HG02885 (cell line): ENCODE measurements around the gene KIN.
"Not testable (repeated sequence)": the region's sequence is repeated elsewhere in the genome, so short reads cannot be mapped to it uniquely, and the experiment has no call there.

Experiments used
- ATAC-seq: cut with Tn5 transposase; IDR thresholded peaks from one replicate; pipeline ENCODE4 v1.9.1; 2021; ENCODE audit warnings: mild to moderate bottlenecking; ENCODE audit not compliant: unreplicated experiment, poor library complexity

Gene KIN

DNA sequence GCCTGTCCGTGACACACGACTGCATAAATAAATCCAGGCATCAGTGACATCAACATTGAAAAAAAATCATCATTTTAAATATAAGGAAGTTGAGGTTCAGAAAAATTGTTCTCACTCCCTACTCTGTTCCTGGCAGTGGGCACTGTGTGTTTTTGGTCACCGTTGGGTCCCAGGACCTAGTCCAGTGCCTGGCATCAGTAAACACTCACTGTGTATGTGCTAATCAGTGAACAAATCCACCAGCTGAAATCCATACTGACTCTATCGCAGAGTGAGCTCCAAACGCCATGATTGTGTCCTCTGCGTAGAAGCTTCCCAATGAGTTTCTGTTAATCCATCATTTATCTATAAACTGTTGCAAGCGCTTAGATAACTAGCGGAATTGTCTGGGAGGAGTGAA lies 43.5 kb downstream of the KIN start:
- ATAC-seq, result no peak

DNA sequence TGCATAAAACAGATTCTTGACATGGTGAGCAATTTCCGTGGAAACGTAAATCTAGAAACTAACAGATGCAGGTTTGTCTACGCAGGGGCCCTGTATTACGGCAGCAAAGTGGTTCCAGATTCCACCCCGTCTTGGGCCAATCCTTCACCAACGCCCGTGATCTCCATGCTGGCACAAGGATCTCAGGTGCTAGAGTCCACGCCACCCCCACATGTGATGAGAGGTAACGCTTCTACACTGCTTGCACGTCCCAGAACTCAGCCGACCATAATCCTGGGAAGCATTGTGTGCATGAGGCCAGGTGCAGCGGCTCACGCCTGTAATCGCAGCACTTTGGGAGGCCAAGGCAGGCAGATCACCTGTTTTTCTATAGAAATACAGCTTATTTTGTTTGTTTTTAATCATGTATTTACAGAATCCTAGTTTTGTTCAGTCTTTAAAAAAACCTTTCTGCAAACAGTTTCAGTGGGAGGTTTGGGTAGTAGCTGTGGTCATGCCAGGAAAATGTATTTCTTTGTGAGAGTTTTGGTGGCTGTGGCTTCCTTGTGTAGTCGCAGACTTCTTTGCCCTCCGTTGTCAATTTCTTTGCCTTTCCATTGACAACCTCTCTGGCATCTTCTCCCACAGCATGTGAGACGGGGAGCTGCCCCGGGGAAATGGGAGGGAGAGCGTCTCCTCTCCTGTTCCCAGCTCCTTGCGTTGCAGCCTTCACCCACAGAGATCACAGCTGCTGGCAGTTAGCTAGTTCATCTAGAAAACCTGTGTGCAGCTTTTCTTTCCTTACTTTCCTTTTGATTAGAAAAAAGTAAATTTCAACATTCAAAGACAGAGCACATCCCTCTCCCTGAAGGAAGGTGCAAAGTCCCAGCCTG lies 49.0 kb downstream of the KIN start:
- ATAC-seq, result no peak

- no peak for ATAC-seq
Observed at GRCh38 chr10:7734821-7735220, 53.0 kb downstream of the KIN start.

DNA sequence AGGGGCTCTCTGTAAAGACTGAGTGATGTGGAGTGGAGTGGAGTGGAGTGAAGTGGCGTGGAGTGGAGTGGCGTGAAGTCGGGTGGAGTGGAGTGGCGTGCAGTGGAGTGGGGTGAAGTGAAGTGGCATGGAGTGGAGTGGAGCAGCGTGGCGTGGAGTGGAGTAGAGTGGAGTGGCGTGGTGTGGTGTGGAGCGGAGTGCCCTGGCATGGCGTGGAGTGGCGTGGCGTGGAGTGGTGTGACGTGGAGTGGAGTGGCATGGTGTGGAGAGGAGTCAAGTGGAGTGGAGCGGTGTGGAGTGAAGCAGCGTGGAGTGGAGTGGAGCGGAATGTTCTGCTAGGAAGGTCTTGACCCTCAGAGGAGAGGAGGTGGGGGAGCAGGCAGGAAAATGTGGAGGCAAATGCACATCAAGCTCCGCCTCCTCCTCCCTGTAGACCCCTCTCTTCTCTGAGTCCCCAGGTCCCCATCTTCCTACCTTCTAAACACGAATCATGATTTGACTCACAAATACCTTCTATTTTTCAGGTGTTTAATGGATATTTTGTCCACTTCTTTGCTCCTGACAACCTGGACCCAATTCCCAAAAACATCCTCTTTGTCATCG lies 64.8 kb downstream of the KIN start:
- no peak for ATAC-seq

DNA sequence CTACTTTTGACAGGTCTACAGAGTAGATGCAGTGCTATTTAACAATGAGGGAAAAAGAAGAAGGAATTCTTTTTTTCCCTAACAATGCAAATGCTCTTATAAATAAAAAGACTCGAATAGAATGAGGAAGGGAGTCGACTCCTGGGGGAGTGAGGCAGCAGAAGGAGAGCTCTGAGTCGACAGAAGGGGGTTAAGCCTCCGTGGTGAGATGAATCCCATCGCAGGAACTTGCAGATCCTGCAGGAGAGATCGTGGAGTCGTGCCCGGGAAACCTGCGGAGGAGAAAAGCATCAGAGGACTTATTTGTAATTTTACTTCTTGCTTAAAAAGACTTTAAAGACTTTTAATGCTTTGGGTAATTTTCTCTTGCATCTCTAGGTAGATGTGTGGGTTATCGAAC lies 67.3 kb downstream of the KIN start:
- no peak for ATAC-seq

DNA sequence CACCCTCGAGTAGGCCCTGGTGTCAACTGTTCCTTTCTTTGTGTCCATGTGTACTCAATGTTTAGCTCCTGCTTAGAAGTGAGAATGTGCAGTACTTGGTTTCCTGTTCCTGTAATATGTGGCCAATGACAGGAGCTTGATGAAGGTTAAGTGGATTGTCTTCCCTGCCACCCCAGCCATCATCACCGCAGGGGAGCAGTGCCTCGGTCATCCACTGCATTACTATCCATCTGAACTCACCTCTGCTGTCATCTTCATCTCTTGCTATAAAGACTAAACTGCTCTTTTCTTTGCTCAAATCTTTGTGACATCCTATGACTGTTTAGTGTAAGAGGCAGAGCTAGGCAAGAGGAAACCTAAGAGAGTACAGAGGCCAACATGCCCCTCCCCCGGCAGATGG lies 69.1 kb downstream of the KIN start:
- no peak for ATAC-seq

GRCh38 chr10:7717767-7718166 lies 70.0 kb downstream of the KIN start:
- ATAC-seq, result no peak

DNA sequence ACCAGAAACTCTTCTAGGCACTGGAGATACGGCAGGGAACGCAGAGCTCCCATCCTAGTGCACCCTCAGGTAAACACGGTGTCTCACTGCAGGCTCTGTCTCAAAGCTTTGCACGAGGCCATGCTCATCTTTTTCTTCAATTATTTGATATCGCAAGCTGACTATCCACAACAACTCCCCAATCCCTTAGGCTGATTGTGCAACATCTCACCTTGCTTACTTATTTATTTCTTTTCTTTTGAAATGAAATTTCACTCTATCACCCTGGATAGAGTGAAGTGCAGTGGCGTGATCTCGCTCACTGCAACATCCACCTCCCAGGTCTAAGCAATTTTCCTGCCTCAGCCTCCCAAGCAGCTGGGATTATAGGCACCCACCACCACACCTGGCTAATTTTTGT lies 72.3 kb downstream of the KIN start:
- no peak for ATAC-seq

- ATAC-seq, result not testable (repeated sequence)
Observed at GRCh38 chr10:7711075-7711474, 76.7 kb downstream of the KIN start.

GRCh38 chr10:7710446-7710845 lies 77.3 kb downstream of the KIN start:
- no peak for ATAC-seq

- no peak for ATAC-seq
Observed at GRCh38 chr10:7708832-7709231, 79.0 kb downstream of the KIN start.

DNA sequence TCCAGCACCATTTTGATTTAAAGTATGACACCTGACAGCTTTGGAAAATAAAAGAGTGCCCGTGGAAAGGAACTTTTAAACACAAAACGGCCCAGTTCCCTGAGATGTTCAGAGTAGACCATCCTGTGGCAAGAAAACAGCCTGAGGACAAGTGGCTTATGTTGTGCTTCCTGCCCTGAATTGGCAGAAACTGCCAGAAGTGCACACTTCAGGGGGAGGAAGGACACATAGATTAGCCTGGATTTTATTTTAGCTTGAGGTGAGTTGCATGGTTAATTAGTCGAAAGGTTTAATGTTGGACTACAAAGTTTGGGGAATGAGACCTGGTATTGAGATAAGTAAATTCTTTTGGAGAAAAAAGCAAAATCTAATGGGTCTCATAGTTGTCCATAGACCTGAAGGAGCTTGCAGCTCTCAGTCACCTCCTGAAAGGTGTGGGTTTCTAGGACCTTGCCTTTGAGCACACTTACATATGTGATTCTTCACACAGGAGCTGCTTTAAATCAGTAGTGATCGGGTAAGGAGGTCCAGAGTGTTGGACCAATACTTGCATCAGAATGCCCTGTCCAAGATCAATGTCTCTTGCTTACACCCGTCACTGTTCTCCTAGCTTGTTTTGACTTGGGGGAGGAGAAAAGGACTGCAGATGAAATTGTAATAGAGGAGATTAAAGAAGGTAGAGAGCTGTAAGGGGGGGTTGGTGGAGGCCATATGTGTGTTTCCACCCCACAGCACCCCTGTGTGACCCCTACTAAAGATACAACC lies 79.8 kb downstream of the KIN start:
- ATAC-seq, result no peak

DNA sequence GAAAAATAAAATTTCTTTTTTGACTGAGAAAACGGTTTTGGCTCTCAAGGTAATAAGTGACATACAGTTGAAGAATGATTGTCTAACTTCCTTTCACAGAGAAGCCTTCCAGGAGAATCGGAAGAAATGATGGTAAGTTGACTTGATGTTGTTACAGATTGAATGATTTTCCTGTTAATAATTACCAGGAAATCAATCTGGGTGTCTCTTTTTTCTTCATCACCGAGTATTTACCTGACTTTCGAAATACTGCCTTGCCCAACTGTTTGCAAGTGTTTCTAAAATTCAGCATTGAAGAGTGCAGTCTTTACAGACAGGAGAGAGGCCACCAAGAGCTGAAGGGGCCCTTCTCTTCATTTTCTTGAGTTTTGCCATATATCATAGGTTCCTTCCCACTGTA lies 80.7 kb downstream of the KIN start:
- ATAC-seq, result no peak

- ATAC-seq, result no peak
Observed at GRCh38 chr10:7706534-7707073, 81.2 kb downstream of the KIN start.

GRCh38 chr10:7705341-7705740 lies 82.5 kb downstream of the KIN start:
- ATAC-seq, result no peak

DNA sequence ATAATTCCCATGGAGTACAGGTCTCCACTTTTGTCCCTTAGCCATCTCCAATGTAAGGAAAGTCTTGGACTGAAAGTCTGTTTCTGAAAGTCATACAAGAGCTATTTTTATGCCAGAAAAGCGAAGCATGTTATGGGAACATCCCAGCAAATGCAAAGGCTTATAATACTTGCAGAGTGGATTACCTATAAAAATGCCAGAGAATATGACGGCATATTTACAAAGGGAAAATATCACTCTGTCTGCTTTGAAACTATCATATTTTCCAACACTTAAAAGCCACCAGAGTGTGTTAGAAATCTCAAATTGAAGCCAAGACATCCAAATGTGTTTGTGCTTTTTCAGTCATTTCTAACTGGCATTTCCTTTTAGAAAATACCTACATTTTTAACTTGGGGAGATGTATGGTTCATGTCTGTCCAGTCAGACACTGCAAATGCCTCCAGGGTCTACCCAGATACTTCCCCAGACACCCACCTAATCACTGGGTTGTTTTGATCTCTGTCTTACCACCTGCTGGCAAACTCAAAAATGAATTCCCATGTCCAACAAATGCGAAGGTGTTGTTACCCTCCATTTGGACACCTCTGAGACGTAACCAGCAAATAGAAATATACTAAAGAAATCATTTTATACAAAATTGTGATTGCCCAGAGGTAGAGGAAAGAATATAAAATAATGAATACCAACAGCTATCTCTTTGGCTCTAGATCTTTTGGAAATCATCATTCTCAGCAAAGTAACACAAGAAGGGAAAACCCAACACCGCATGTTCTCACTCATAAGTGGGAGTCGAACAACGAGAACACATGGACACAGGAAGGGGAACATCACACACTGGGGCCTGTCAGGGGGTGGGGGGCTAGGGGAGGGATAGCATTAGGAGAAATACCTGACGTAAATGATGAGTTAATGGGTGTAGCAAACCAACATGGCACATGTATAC lies 83.4 kb downstream of the KIN start:
- no peak for ATAC-seq

DNA sequence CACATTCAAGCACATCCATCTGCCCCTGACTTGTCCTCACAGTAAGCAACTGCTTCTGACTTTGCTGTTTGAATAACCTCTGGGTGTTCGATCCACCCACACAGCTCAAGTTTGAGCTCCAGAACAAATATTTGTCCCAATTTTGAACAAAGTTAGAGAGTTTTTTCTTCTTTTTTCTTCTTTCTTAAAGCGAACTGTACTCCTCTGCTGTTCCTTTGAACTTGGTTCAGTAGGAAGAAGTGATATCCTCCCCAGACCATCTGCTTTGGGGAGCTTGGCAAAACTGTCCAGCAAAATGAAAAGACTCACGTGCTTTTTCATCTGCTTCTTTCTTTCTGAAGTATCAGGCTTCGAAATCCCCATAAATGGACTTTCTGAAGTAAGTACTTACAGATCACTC lies 84.7 kb downstream of the KIN start, which contains the start of gene ITIH2:
Gene ITIH2, plus strand, starts transcription at position 177 of the 400 bp plus-strand sequence. Its CDS starts 119 bp downstream, at position 296.
- no peak for ATAC-seq

GRCh38 chr10:7702288-7702812 lies 85.4 kb downstream of the KIN start:
- ATAC-seq, result no peak

- ATAC-seq, result no peak
Observed at GRCh38 chr10:7701158-7701742, 86.5 kb downstream of the KIN start.
